ENCODE results near the gene POGLUT3. TPM values are rescaled to one million over a fixed set of nuclear protein-coding genes. Genes with fewer than 3 reads are reported as not detected.

Gene POGLUT3
- polyA plus RNA-seq, 1 donor from 2014 or later = 0.31 TPM

DNA sequence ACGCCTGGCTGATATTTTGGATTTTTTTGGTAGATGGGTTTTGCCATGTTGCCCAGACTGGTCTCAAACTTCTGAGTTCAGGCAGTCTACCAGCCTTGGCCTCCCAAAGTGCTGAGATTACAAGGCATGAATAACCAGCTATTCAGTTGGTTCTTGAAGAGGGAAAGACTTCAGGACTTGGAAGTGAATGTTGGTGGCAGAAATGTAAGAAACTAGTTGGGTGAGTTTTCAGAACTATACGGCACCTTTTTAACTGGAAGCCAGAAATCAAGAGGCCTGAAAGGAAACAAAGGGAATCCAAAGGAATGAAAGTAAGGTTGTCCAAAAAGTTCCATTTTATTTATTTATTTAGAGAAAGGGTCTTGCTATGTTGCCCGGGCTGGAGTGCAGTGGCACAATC is 2.9 kb downstream of the POGLUT3 start:
- H3K9ac ChIP-seq (ENCODE audit: low read length) = no peak overlapping the region
- H3K4me2 ChIP-seq (ENCODE audit: low read length) = no peak overlapping the region
- no peaks in the 10 kb centered on the region for H3F3A ChIP-seq (ENCODE audit: insufficient read depth, low read length, poor library complexity, severe bottlenecking)
- H2AFZ ChIP-seq (ENCODE audit: low read depth, low read length) = no peak overlapping the region
- no peaks in the 10 kb centered on the region for H3K79me2 ChIP-seq (replicated peaks; ENCODE audit: insufficient read depth, low read length)
- no peaks in the 10 kb centered on the region for H3K36me3 ChIP-seq (ENCODE audit: insufficient read depth, low read length)
- no peaks in the 10 kb centered on the region for H3K9me3 ChIP-seq (ENCODE audit: low read length)
- H4K20me1 ChIP-seq (ENCODE audit: insufficient read depth) = no peaks in the 10 kb centered on the region
- H3K27me3 ChIP-seq (ENCODE audit: insufficient read depth, low read depth, low read length) = peaks cover 19% of the 10 kb centered on the region
- H3K4me3 ChIP-seq (ENCODE audit: low read length) = no peak overlapping the region
- TF ChIP-seq SMC3 (conservative IDR thresholded peaks at IDR 0.05; ENCODE audit: poor library complexity) (no peak), RAD21 (conservative IDR thresholded peaks at IDR 0.05) (no peak), POLR2AphosphoS5 (IDR thresholded peaks at IDR 0.05) (no peak), EP300 (conservative IDR thresholded peaks at IDR 0.05; ENCODE audit: poor library complexity, severe bottlenecking) (no peak), EZH2 (IDR thresholded peaks at IDR 0.05; ENCODE audit: borderline replicate concordance, insufficient read depth, low read length, poor library complexity, severe bottlenecking) (no peak), MXI1 (conservative IDR thresholded peaks at IDR 0.05; ENCODE audit: poor library complexity, severe bottlenecking) (no peak), TAF1 (IDR thresholded peaks at IDR 0.05; ENCODE audit: low read depth) (no peak)
- TF ChIP-seq, protein P1, sequence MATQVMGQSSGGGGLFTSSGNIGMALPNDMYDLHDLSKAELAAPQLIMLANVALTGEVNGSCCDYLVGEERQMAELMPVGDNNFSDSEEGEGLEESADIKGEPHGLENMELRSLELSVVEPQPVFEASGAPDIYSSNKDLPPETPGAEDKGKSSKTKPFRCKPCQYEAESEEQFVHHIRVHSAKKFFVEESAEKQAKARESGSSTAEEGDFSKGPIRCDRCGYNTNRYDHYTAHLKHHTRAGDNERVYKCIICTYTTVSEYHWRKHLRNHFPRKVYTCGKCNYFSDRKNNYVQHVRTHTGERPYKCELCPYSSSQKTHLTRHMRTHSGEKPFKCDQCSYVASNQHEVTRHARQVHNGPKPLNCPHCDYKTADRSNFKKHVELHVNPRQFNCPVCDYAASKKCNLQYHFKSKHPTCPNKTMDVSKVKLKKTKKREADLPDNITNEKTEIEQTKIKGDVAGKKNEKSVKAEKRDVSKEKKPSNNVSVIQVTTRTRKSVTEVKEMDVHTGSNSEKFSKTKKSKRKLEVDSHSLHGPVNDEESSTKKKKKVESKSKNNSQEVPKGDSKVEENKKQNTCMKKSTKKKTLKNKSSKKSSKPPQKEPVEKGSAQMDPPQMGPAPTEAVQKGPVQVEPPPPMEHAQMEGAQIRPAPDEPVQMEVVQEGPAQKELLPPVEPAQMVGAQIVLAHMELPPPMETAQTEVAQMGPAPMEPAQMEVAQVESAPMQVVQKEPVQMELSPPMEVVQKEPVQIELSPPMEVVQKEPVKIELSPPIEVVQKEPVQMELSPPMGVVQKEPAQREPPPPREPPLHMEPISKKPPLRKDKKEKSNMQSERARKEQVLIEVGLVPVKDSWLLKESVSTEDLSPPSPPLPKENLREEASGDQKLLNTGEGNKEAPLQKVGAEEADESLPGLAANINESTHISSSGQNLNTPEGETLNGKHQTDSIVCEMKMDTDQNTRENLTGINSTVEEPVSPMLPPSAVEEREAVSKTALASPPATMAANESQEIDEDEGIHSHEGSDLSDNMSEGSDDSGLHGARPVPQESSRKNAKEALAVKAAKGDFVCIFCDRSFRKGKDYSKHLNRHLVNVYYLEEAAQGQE (IDR thresholded peaks at IDR 0.05; ENCODE audit: borderline replicate concordance) = no peak
- TF ChIP-seq, protein P2, sequence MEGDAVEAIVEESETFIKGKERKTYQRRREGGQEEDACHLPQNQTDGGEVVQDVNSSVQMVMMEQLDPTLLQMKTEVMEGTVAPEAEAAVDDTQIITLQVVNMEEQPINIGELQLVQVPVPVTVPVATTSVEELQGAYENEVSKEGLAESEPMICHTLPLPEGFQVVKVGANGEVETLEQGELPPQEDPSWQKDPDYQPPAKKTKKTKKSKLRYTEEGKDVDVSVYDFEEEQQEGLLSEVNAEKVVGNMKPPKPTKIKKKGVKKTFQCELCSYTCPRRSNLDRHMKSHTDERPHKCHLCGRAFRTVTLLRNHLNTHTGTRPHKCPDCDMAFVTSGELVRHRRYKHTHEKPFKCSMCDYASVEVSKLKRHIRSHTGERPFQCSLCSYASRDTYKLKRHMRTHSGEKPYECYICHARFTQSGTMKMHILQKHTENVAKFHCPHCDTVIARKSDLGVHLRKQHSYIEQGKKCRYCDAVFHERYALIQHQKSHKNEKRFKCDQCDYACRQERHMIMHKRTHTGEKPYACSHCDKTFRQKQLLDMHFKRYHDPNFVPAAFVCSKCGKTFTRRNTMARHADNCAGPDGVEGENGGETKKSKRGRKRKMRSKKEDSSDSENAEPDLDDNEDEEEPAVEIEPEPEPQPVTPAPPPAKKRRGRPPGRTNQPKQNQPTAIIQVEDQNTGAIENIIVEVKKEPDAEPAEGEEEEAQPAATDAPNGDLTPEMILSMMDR (IDR thresholded peaks at IDR 0.05; ENCODE audit: poor library complexity, severe bottlenecking) = no peak
- no peak overlapping the region for H3K27ac ChIP-seq (ENCODE audit: low read length)
- H3K9me2 ChIP-seq (ENCODE audit: insufficient read depth, low read length) = no peaks in the 10 kb centered on the region

DNA sequence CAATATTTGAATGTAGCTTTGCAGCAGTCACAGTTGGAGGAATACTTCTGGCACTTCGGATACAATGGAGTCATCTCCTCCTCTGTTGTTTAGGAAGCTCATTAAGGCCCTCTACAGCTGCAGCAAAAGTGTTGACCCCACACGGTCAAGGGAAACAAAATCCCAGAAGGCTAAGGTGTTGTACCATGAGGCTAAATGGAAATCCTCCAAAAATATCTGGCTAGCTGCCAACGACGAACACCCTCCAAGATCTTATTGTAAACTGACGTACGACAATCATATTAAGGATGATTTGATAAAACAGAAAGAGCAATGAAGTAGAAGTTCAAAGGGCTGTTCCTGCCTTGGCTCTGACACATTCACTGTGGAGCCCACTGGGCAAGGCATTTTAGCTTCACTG is 4.0 kb downstream of the POGLUT3 start:
- no peaks in the 10 kb centered on the region for H3F3A ChIP-seq (ENCODE audit: insufficient read depth, low read length, poor library complexity, severe bottlenecking)
- no peak for TF ChIP-seq RAD21 (conservative IDR thresholded peaks at IDR 0.05)
- no peak for TF ChIP-seq EZH2 (IDR thresholded peaks at IDR 0.05; ENCODE audit: borderline replicate concordance, insufficient read depth, low read length, poor library complexity, severe bottlenecking)
- TF ChIP-seq POLR2AphosphoS5 (IDR thresholded peaks at IDR 0.05) = no peak
- TF ChIP-seq, protein P1 (IDR thresholded peaks at IDR 0.05; ENCODE audit: borderline replicate concordance) = no peak
- TF ChIP-seq TAF1 (IDR thresholded peaks at IDR 0.05; ENCODE audit: low read depth) = no peak
- TF ChIP-seq, protein P2 (IDR thresholded peaks at IDR 0.05; ENCODE audit: poor library complexity, severe bottlenecking) = no peak
- no peak for TF ChIP-seq MXI1 (conservative IDR thresholded peaks at IDR 0.05; ENCODE audit: poor library complexity, severe bottlenecking)
- TF ChIP-seq EP300 (conservative IDR thresholded peaks at IDR 0.05; ENCODE audit: poor library complexity, severe bottlenecking) = no peak
- no peak for TF ChIP-seq SMC3 (conservative IDR thresholded peaks at IDR 0.05; ENCODE audit: poor library complexity)

More for the DNA sequence above, 4.0 kb downstream of the POGLUT3 start:
- Histone ChIP-seq H3K4me2 (ENCODE audit: low read length) (no peak overlapping the region), H2AFZ (ENCODE audit: low read depth, low read length) (no peak overlapping the region), H3K27me3 (ENCODE audit: insufficient read depth, low read depth, low read length) (peaks cover 18% of the 10 kb centered on the region), H3K9ac (ENCODE audit: low read length) (no peak overlapping the region), H3K27ac (ENCODE audit: low read length) (no peak overlapping the region), H3K9me3 (ENCODE audit: low read length) (no peaks in the 10 kb centered on the region), H3K36me3 (ENCODE audit: insufficient read depth, low read length) (no peaks in the 10 kb centered on the region), H4K20me1 (ENCODE audit: insufficient read depth) (no peaks in the 10 kb centered on the region), H3K4me3 (ENCODE audit: low read length) (no peak overlapping the region), H3K79me2 (replicated peaks; ENCODE audit: insufficient read depth, low read length) (no peaks in the 10 kb centered on the region), H3K9me2 (ENCODE audit: insufficient read depth, low read length) (no peaks in the 10 kb centered on the region)

Data from neural cell (in vitro differentiated cells).